Stimulated activated naive CD4-positive, alpha-beta T cell (primary cell): ENCODE results near the gene HEXIM1.
"Not testable (repeated sequence)": the region's sequence is repeated elsewhere in the genome, so short reads cannot be mapped to it uniquely, and the experiment has no call there.

Experiments
- DNase-seq, 6 experiments: peaks; one replicate each; lab custom pipeline; 2025; lab: John Stamatoyannopoulos, UW

The HEXIM1 gene

GRCh38 chr17:45113424-45113754, 34.9 kb upstream of the HEXIM1 start:
- no peak for DNase-seq

GRCh38 chr17:45114117-45114932, 34.0 kb upstream of the HEXIM1 start:
- DNase-seq, result no peak

GRCh38 chr17:45115015-45115625, 33.2 kb upstream of the HEXIM1 start:
- DNase-seq, result no peak

- DNase-seq, result no peak
These were observed 32.4 kb upstream of the HEXIM1 start for GRCh38 chr17:45115871-45116270.

GRCh38 chr17:45116434-45117016, 31.8 kb upstream of the HEXIM1 start:
- no peak for DNase-seq

GRCh38 chr17:45117334-45117733, 30.9 kb upstream of the HEXIM1 start:
- no peak for DNase-seq

GRCh38 chr17:45117848-45118646, 30.2 kb upstream of the HEXIM1 start:
- no peak for DNase-seq

GRCh38 chr17:45118691-45119090, 29.6 kb upstream of the HEXIM1 start:
- no peak for DNase-seq

GRCh38 chr17:45119964-45120363, 28.3 kb upstream of the HEXIM1 start:
- no peak for DNase-seq

GRCh38 chr17:45120558-45120957, 27.7 kb upstream of the HEXIM1 start:
- no peak for DNase-seq

GRCh38 chr17:45121055-45121454, 27.2 kb upstream of the HEXIM1 start:
- no peak for DNase-seq

GRCh38 chr17:45123076-45123770, 25.1 kb upstream of the HEXIM1 start:
- DNase-seq, result no peak

- no peak for DNase-seq
These were observed 24.1 kb upstream of the HEXIM1 start for GRCh38 chr17:45123930-45124796.

- not testable (repeated sequence) for DNase-seq
These were observed 23.5 kb upstream of the HEXIM1 start for GRCh38 chr17:45124797-45125122.

GRCh38 chr17:45125509-45125908, 22.8 kb upstream of the HEXIM1 start:
- no peak for DNase-seq

GRCh38 chr17:45127207-45127547, 21.1 kb upstream of the HEXIM1 start:
- no peak for DNase-seq

GRCh38 chr17:45127548-45128300, 20.6 kb upstream of the HEXIM1 start:
- no peak for DNase-seq

GRCh38 chr17:45128331-45128730, 19.9 kb upstream of the HEXIM1 start:
- no peak for DNase-seq

- DNase-seq, result no peak
These were observed 19.3 kb upstream of the HEXIM1 start for GRCh38 chr17:45128989-45129388.

GRCh38 chr17:45129426-45129939, 18.8 kb upstream of the HEXIM1 start:
- no peak for DNase-seq
